ENCODE measurements around the gene CMTM5. TPM values are rescaled to one million over a fixed set of nuclear protein-coding genes. Genes with fewer than 3 reads are reported as not detected.

The CMTM5 gene
- polyA plus RNA-seq, 1 donor (not counting 4 experiments of a cell fraction or from before 2014, with no cell fraction given) = not detected

DNA sequence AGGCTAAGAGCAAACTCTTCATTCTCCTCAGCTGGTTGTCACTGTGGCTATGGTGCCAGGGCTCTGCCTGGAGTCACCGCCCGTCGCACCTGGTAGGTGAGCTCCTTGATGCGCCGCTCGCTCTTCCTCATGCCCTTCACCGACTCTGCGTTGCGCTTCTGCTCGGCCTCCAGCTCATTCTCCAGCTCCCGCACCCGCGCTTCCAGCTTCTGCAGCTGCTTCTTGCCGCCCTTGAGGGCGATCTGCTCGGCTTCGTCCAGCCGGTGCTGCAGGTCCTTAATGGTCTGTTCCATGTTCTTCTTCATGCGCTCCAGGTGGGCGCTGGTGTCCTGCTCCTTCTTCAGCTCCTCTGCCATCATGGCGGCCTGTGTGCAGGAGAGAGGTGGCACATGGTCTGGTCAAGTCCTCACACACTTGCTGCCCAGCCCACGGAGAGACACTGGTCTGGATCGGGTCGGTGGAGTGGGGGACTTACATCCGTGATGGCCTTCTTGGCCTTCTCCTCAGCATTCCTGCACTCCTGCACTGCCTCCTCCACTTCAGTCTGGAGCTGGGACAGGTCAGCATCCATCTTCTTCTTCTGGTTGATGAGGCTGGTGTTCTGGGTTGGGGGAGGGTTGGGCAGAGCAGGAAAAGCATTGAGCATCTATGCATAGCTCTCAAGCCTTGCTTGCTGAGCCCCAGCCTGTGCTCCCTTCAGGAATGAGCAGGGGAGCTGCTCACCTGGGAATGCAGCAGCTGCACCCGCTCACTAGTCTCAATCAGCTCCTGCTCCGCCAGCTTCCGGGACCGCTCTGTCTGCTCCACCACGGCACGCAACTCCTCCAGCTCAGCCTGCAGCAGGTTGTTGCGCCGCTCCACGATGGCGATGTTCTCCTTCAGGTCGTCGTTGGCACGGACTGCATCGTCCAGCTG, 38.3 kb downstream of the CMTM5 start:
- Histone ChIP-seq H3K4me3 (ENCODE audit: control insufficient read depth in 2 of 3, extremely low read depth in 1 of 3, insufficient read depth in 2 of 3, low read depth in 1 of 3, low read length in 3 of 3) (no peak overlapping the region), H3K9ac (ENCODE audit: control insufficient read depth, extremely low read depth, insufficient read depth, low read length) (no peak overlapping the region), H3K4me2 (ENCODE audit: control insufficient read depth, extremely low read depth, insufficient read depth, low read depth, low read length) (no peak overlapping the region), H3K36me3 (ENCODE audit: control insufficient read depth in 2 of 2, extremely low read depth in 1 of 2, insufficient read depth in 2 of 2, low read length in 2 of 2) (no peaks in the 10 kb centered on the region), H3K9me1 (ENCODE audit: control insufficient read depth, extremely low read depth, insufficient read depth, low read length) (no peaks in the 10 kb centered on the region), H3K27me3 (ENCODE audit: control insufficient read depth, extremely low read depth, insufficient read depth, low read length) (no peaks in the 10 kb centered on the region), H3K4me1 (ENCODE audit: control insufficient read depth, extremely low read depth, insufficient read depth, low read length) (no peaks in the 10 kb centered on the region), H3K9me3 (ENCODE audit: control insufficient read depth, low read depth, low read length) (no peaks in the 10 kb centered on the region), H3K79me2 (ENCODE audit: control insufficient read depth, insufficient read depth, low read length) (no peaks in the 10 kb centered on the region), H2AFZ (ENCODE audit: control insufficient read depth, low read length) (no peak overlapping the region), H4K20me1 (ENCODE audit: control insufficient read depth, extremely low read depth, insufficient read depth, low read length) (no peaks in the 10 kb centered on the region), H3K27ac (ENCODE audit: control insufficient read depth, insufficient read depth, low read length) (no peak overlapping the region)
- dilution Hi-C loops (cut with MboI; ENCODE audit: extremely low pct_ligation_motif_present, low sequenced_read_pairs) = no loop called here
- TF ChIP-seq, protein P1, sequence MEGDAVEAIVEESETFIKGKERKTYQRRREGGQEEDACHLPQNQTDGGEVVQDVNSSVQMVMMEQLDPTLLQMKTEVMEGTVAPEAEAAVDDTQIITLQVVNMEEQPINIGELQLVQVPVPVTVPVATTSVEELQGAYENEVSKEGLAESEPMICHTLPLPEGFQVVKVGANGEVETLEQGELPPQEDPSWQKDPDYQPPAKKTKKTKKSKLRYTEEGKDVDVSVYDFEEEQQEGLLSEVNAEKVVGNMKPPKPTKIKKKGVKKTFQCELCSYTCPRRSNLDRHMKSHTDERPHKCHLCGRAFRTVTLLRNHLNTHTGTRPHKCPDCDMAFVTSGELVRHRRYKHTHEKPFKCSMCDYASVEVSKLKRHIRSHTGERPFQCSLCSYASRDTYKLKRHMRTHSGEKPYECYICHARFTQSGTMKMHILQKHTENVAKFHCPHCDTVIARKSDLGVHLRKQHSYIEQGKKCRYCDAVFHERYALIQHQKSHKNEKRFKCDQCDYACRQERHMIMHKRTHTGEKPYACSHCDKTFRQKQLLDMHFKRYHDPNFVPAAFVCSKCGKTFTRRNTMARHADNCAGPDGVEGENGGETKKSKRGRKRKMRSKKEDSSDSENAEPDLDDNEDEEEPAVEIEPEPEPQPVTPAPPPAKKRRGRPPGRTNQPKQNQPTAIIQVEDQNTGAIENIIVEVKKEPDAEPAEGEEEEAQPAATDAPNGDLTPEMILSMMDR (optimal IDR thresholded peaks at IDR 0.05 in 1 of 3, IDR thresholded peaks at IDR 0.05 in 1 of 3, conservative IDR thresholded peaks at IDR 0.05 in 1 of 3; ENCODE audit: extremely low read depth in 1 of 3, insufficient read depth in 2 of 3, low read length in 3 of 3) = no peak
- no peak for TF ChIP-seq EZH2 (IDR thresholded peaks at IDR 0.05; ENCODE audit: low read length)
- DNase-seq (ENCODE audit: low read depth, low spot score) = no peak
- FAIRE-seq = no peak

DNA sequence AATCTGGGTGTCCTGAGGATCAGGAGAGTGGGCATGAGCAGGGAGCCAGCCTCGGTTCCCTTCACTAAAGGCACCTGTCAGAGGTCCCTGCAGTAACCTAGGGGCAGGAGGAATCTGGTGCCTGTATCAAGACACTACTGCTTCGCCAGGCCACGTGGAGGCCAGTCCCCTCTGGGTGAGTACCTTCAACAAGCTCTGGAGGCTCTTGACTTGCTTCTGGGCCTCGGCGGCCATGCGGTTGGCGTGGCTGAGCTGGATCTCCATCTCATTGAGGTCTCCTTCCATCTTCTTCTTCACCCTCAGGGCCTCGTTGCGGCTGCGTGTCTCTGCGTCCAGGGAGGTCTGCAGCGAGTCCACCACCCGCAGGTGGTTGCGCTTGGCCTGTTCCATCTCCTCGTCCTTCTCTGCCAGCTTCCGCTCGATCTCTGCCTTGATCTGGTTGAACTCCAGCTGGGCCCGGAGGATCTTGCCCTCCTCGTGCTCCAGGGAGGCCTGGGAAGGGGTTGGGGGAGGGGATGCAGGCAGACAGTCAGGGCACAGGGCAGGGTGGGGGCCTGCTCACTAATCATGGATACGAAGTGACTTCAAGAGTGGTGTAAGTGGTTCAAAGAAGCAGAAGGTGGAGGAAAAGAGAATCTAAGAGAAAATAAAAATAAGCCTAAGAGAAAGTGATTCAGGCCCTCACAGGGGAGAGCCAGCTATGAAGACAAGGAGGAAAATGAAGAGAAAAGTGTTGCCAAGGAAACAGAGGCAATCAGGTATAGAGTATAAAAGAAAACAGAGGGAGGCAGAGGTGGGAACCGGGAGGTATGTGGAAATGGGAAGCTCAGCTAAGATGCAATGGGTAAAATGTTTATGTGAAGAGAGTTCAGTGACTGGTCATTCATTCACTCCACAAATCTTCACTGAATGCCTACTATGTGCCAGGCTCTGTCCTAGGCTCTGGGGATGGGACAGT, 39.3 kb downstream of the CMTM5 start:
- no peak overlapping the region for H3K4me2 ChIP-seq (ENCODE audit: control insufficient read depth, extremely low read depth, insufficient read depth, low read depth, low read length)
- no peaks in the 10 kb centered on the region for H3K9me1 ChIP-seq (ENCODE audit: control insufficient read depth, extremely low read depth, insufficient read depth, low read length)
- TF ChIP-seq EZH2 (IDR thresholded peaks at IDR 0.05; ENCODE audit: low read length) = no peak
- TF ChIP-seq, protein P1 (optimal IDR thresholded peaks at IDR 0.05 in 1 of 3, IDR thresholded peaks at IDR 0.05 in 1 of 3, conservative IDR thresholded peaks at IDR 0.05 in 1 of 3; ENCODE audit: extremely low read depth in 1 of 3, insufficient read depth in 2 of 3, low read length in 3 of 3) = no peak
- no peaks in the 10 kb centered on the region for H3K79me2 ChIP-seq (ENCODE audit: control insufficient read depth, insufficient read depth, low read length)
- H3K4me1 ChIP-seq (ENCODE audit: control insufficient read depth, extremely low read depth, insufficient read depth, low read length) = no peaks in the 10 kb centered on the region
- H3K27ac ChIP-seq (ENCODE audit: control insufficient read depth, insufficient read depth, low read length) = no peak overlapping the region
- H3K4me3 ChIP-seq (ENCODE audit: control insufficient read depth in 2 of 3, extremely low read depth in 1 of 3, insufficient read depth in 2 of 3, low read depth in 1 of 3, low read length in 3 of 3) = no peak overlapping the region
- H3K36me3 ChIP-seq (ENCODE audit: control insufficient read depth in 2 of 2, extremely low read depth in 1 of 2, insufficient read depth in 2 of 2, low read length in 2 of 2) = no peaks in the 10 kb centered on the region
- H3K27me3 ChIP-seq (ENCODE audit: control insufficient read depth, extremely low read depth, insufficient read depth, low read length) = no peaks in the 10 kb centered on the region
- DNase-seq (ENCODE audit: low read depth, low spot score) (no peak), FAIRE-seq (no peak)
- H3K9ac ChIP-seq (ENCODE audit: control insufficient read depth, extremely low read depth, insufficient read depth, low read length) = no peak overlapping the region
- no peaks in the 10 kb centered on the region for H3K9me3 ChIP-seq (ENCODE audit: control insufficient read depth, low read depth, low read length)
- dilution Hi-C loops (cut with MboI; ENCODE audit: extremely low pct_ligation_motif_present, low sequenced_read_pairs) = no loop called here
- no peaks in the 10 kb centered on the region for H4K20me1 ChIP-seq (ENCODE audit: control insufficient read depth, extremely low read depth, insufficient read depth, low read length)
- H2AFZ ChIP-seq (ENCODE audit: control insufficient read depth, low read length) = no peak overlapping the region

Data from keratinocyte (primary cell).